GM12872 (cell line): ENCODE measurements around the gene TENM3.

Source experiments
- TF ChIP-seq, protein P1 (sequence below): IDR thresholded peaks from 3 replicates; pipeline ENCODE4 v1.5.1; 2011; ENCODE audit warnings: low read depth, mild to moderate bottlenecking, low read length, moderate library complexity; ENCODE audit not compliant: insufficient read depth

Gene TENM3

DNA sequence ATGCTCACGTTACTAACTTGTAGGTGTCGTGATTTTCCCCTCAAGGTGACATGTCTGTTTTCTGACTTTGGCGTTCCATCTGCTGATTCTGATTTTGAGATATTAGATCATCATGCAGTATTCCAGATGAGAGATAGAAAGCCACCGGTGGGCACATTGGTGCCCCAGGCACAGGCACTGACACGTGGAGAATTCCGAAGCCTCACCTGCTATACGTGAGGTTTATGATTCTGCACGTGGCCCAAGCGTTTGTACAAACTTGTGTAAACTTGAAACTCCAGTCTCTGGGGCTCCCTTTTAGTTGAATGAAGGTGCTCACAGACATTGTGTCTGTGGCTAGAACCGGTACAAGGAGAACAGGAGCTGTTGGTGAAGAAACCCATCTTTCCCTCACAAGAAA lies 81.1 kb downstream of the TENM3 start:
- TF ChIP-seq, protein P1, sequence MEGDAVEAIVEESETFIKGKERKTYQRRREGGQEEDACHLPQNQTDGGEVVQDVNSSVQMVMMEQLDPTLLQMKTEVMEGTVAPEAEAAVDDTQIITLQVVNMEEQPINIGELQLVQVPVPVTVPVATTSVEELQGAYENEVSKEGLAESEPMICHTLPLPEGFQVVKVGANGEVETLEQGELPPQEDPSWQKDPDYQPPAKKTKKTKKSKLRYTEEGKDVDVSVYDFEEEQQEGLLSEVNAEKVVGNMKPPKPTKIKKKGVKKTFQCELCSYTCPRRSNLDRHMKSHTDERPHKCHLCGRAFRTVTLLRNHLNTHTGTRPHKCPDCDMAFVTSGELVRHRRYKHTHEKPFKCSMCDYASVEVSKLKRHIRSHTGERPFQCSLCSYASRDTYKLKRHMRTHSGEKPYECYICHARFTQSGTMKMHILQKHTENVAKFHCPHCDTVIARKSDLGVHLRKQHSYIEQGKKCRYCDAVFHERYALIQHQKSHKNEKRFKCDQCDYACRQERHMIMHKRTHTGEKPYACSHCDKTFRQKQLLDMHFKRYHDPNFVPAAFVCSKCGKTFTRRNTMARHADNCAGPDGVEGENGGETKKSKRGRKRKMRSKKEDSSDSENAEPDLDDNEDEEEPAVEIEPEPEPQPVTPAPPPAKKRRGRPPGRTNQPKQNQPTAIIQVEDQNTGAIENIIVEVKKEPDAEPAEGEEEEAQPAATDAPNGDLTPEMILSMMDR, result no peak

DNA sequence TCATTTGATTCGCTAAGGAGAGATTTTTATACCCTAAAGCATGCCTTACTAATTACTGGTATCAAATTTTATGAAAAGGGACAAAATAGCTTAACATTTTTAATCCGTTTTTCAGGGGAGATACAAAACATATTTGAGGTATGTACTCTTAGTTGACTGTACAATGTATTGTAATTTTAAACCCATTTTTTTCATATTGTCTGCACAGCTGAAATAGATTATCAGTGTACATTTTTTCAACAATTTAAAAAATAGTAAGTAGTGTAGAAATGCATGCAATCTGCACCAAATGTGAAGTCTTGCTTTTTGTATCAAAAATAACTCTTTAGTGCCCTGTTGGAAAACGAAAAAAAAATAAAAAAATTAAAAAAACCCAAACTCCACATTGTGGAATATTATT lies 82.2 kb downstream of the TENM3 start:
- TF ChIP-seq, protein P1, result no peak

DNA sequence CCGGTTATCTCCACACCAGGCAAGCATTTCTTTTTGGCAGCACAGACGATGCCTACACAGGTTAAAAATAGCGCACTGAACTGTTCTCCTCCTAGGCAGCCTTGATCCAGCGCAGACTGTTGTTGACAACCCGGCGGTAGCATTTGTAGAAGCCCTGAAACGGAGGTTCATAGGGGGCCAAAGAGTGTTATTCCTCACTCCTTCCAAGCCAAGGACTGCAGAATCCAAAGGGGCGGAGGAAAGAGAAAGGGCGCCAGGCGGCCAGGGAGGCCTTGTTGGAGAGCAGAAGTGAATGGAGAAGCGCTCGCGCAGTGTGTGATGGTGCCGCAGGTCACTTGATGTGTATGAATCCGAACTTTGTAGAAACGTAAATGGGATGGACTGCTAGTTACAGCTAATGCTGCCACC lies 82.7 kb downstream of the TENM3 start:
- TF ChIP-seq, protein P1, result no peak

DNA sequence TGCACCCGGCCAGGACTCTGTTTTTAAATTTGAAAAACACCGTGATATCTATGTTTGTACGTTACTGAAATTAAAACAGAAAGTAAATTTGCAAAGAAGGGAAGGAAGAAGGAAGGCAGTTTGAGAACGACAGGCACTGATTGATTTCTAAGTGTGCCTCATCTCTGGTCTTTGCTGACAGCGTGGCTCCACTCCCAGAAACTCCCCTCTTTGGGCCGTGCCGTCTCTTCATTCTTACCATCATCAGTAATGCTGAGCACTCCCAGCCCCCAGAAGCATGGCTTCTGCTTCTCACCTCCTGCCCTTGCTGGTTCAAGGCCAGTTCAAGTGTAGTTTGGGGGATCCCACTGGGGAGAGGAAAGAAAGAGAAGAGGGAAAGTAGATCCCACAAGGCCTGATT lies 85.3 kb downstream of the TENM3 start:
- TF ChIP-seq, protein P1, result no peak

DNA sequence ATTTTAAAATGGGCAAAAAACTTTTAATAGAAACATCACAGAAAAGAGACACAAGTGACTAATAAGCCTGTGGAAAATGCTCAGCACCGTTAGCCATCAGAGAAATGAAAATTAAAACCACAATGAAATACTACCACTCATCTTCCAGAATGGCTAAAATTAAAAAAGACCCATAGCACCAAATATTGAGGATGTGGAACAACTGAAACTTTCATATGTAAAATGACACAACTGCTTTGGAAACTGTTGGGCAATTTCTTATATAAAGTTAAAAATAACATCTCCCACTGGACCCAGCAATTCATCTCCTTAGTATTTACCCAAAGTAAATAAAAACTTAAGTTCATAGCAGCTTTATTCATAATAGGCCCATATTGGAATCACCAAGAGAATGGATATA lies 94.2 kb downstream of the TENM3 start:
- TF ChIP-seq, protein P1, result no peak

DNA sequence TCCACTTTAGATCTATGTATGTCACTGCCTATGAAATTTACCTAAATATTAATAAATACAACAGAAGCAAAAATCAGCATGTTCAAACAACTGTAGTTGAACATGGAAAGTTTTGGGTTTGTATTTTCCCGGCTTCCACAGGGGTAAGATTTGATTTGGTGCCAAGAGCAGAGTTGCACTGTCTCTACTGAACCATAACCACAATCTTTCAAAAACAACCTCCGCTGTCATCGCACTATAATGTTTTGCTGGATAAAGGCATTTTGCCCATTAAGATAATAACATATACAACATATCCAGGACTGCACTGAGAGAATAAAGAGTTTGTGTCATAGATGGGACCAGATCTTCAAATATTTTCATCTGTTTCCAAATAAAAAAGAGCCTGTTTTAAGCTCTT lies 94.9 kb downstream of the TENM3 start:
- TF ChIP-seq, protein P1, result no peak

DNA sequence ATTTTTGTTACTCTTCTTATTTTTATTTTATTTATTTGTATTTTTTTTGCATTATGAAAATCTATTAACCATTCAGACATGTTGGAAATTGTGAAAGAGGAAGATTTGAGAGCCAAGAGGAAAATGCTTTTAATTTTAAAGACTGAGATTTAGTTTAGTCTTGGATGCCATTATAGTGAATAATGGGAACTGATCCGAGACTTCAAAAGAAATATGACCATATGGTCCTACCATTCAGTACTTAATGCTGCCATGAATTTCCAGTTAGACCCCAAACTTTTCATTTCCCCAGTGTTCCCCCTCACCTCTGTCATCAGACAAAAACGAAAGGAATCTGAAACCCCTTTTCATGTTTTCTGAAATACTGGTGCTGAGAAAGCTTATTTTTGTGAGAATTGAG lies 95.5 kb downstream of the TENM3 start:
- TF ChIP-seq, protein P1, result no peak

DNA sequence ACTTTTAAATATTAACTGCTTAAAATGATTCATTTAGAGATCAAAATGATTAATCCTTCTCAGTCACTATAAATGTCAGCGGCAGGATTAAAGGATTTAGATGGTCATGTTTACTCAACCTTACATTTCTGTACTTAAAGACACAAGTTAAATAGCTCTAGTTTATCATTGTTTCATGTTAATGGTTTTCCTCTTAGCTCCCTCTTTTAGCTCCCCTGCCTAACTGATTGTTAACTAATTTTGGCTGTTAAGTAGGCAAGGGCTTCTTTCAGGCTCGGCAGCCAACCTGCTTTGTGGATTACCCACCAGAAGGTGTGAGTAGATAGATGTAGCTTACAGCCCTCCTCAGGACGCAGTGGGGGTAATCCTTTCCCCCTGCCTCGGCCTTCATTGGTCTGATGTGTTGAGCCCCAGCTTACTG lies 96.0 kb downstream of the TENM3 start:
- TF ChIP-seq, protein P1, result no peak
